ENCODE data around the gene TRAPPC10.

The TRAPPC10 gene

GRCh38 chr21:43976661-43977060 is 35.4 kb upstream of the TRAPPC10 start:
- Mint-ChIP-seq H3K27me3 (no peaks in the 10 kb centered on the region), H3K27ac (no peak overlapping the region)
- ATAC-seq = no peak

DNA sequence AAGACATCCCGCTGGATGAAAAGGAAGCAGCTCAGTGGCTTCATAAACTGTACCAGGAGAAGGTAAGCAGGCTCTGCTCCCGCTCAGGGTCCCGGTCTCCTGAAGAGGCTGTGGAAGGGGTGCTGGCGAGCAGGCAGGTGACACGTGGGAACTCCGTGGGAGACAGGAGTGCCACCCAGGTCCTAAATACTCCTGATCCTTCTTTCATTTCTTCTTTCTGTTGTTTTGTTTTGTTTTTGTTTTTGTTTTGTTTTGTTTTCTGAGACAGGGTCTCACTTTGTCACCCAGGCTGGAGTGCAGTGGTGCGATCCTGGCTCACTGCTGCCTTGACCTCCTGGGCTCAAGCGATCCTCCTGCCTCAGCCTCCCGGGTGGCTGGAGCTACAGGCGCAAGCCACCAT is 34.0 kb upstream of the TRAPPC10 start:
- H3K4me3 Mint-ChIP-seq = no peak overlapping the region
- ATAC-seq = no peak

More at GRCh38 chr21:43976661-43977060, 35.4 kb upstream of the TRAPPC10 start:
- H3K4me1 Mint-ChIP-seq = peaks cover 6% of the 10 kb centered on the region
- peaks cover 5% of the 10 kb centered on the region for H3K36me3 Mint-ChIP-seq (ENCODE audit: low read depth)
- H3K9me3 Mint-ChIP-seq = no peaks in the 10 kb centered on the region
- DNase-seq = no peak
- H3K4me3 Mint-ChIP-seq = no peak overlapping the region

DNA sequence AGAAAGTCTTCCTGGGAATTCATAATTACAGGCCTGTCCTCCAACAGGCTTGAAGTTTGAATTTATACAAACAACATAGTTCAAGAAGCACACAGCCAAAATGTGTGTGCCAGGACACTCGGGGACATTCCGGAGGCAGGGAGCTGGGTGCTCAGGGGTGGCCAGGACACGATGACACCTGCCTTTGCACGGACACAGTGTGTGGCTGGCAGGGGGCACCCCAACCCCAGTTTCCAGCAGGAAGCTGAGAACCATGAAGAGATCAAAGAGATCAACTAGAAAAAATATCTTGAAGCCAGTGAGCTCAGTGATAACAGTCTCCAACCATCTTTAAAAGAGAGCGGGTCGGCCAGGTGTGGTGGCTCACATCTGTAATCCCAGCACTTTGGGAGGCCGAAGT is 32.5 kb upstream of the TRAPPC10 start:
- Mint-ChIP-seq H3K4me1 (peaks cover 9% of the 10 kb centered on the region), H3K4me3 (no peak overlapping the region), H3K27ac (no peak overlapping the region), H3K9me3 (no peaks in the 10 kb centered on the region), H3K36me3 (ENCODE audit: low read depth) (peaks cover 3% of the 10 kb centered on the region), H3K27me3 (no peaks in the 10 kb centered on the region)
- ATAC-seq = no peak
- no peak for DNase-seq

More for the DNA sequence above, 34.0 kb upstream of the TRAPPC10 start:
- no peaks in the 10 kb centered on the region for H3K27me3 Mint-ChIP-seq
- H3K36me3 Mint-ChIP-seq (ENCODE audit: low read depth) = peaks cover 7% of the 10 kb centered on the region
- H3K27ac Mint-ChIP-seq = no peak overlapping the region
- DNase-seq = no peak
- no peaks in the 10 kb centered on the region for H3K9me3 Mint-ChIP-seq
- peaks cover 9% of the 10 kb centered on the region for H3K4me1 Mint-ChIP-seq

DNA sequence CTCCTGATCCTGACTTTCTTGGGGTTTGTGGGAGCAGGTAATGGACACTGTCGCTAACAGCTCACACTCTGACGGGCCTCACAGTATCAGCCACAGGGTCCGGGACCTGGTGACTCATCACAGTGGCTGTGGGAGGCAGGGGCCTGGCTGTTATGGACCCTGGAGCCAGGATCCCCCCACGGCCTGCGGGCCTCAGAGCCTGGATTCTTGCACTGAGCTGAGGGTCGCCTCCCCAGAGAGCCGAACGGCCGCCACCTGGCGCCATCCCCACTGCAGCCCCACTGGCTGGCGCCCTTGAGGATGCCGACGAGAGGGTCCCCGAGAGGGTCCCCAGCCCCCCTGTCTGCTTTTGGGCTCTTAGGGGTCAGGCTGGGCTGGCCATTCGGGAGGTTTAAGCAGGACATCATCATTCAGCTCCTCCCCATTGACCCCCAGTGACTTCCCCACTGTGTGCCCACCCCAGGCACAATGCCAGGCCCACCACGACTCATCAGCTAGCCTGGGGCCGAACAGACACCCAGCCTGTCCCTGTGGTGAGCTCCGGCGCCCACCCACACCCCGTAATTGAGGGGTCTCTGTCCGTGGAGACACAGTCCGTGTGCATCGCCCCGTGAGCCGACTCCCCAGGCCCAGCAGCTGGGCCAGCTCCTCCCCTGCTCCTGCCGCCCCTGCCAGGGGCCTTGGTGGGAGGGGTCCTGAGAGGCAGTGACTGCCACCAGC is 30.8 kb upstream of the TRAPPC10 start:
- H3K27ac Mint-ChIP-seq = no peak overlapping the region

GRCh38 chr21:43981871-43982210 is 30.3 kb upstream of the TRAPPC10 start:
- H3K36me3 Mint-ChIP-seq (ENCODE audit: low read depth) = peaks cover 3% of the 10 kb centered on the region
- H3K4me3 Mint-ChIP-seq = no peak overlapping the region
- ATAC-seq (no peak), DNase-seq (no peak)
- no peaks in the 10 kb centered on the region for H3K9me3 Mint-ChIP-seq
- H3K27ac Mint-ChIP-seq = no peak overlapping the region
- no peaks in the 10 kb centered on the region for H3K27me3 Mint-ChIP-seq
- H3K4me1 Mint-ChIP-seq = peaks cover 17% of the 10 kb centered on the region

More for the DNA sequence above, 30.8 kb upstream of the TRAPPC10 start:
- ATAC-seq = no peak
- H3K9me3 Mint-ChIP-seq = no peaks in the 10 kb centered on the region
- peaks cover 14% of the 10 kb centered on the region for H3K4me1 Mint-ChIP-seq
- H3K27me3 Mint-ChIP-seq = no peaks in the 10 kb centered on the region
- no peak for DNase-seq
- peaks cover 3% of the 10 kb centered on the region for H3K36me3 Mint-ChIP-seq (ENCODE audit: low read depth)
- no peak overlapping the region for H3K4me3 Mint-ChIP-seq

- no peaks in the 10 kb centered on the region for H3K9me3 Mint-ChIP-seq
- H3K27me3 Mint-ChIP-seq = no peaks in the 10 kb centered on the region
- no peak overlapping the region for H3K27ac Mint-ChIP-seq
- peaks cover 17% of the 10 kb centered on the region for H3K4me1 Mint-ChIP-seq
- no peak overlapping the region for H3K4me3 Mint-ChIP-seq
- DNase-seq = no peak
- peaks cover 3% of the 10 kb centered on the region for H3K36me3 Mint-ChIP-seq (ENCODE audit: low read depth)
- ATAC-seq = no peak
Observed at GRCh38 chr21:43982489-43983078, 29.5 kb upstream of the TRAPPC10 start.

DNA sequence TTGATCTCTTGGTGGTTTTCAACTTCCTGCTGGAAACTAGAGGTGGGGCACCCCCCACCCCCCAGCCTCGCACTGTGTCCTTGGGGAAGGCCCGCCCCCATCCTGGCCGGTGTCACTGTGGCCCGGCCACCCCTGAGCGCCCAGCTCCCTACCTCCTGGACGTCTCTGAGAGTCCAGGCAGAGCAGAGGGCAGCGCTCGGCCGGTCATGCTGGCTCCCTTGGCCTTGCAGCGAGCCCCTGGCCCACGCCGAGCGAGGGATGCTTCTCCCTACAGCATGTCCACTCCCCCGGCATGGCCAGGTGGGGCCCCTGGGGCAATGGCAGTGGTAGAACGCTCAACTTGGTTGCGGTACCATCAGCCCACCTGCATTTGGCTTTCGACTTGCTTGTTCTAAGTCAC is 28.7 kb upstream of the TRAPPC10 start:
- H3K27ac Mint-ChIP-seq = no peak overlapping the region
- no peaks in the 10 kb centered on the region for H3K9me3 Mint-ChIP-seq
- H3K4me3 Mint-ChIP-seq = no peak overlapping the region
- DNase-seq = no peak
- ATAC-seq = no peak
- peaks cover 3% of the 10 kb centered on the region for H3K36me3 Mint-ChIP-seq (ENCODE audit: low read depth)
- H3K27me3 Mint-ChIP-seq = no peaks in the 10 kb centered on the region
- peaks cover 17% of the 10 kb centered on the region for H3K4me1 Mint-ChIP-seq

- no peak for ATAC-seq
- Mint-ChIP-seq H3K9me3 (no peaks in the 10 kb centered on the region), H3K36me3 (ENCODE audit: low read depth) (peaks cover 3% of the 10 kb centered on the region), H3K4me1 (peaks cover 17% of the 10 kb centered on the region), H3K27ac (no peak overlapping the region), H3K4me3 (no peak overlapping the region), H3K27me3 (no peaks in the 10 kb centered on the region)
- no peak for DNase-seq
Observed at GRCh38 chr21:43983860-43984420, 28.2 kb upstream of the TRAPPC10 start.

DNA sequence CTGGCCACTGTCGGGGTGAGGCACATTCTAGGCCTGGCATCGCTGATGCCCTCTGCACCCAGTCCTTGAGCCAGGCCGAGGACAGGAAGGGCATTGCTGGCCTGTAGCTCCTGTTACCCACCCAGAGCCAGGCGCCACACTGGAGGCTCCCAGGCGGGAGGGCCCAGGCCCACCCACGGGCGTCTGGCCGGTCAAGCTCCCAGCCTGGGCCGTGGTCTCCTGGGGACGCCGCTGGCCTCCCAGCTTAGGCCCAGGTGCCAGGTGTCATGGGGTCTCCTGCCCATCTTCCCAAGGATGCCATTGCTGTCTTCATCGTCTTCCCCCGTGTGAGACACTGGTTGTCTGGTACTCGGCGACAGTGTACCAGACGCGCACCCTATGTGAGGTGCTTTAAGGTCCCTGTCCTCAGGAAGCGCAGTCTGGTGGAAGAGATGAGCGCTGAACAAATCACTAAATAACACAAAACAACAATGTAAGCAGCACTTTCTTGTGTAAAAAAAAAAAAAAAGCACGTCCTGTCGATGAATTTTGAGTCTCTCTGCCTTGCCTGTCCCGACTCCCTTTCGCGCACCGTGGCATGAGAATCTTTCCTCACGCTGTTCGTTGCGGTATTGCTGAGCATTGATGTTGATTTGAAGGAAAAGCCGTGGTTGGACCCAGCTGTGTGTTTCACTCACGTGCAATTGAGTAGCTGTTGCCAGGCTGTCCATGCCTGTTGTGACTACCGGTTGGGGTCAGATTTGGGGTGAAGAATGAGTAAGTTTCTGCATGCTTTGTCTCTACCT is 27.0 kb upstream of the TRAPPC10 start:
- Mint-ChIP-seq H3K9me3 (no peaks in the 10 kb centered on the region), H3K27me3 (no peaks in the 10 kb centered on the region), H3K36me3 (ENCODE audit: low read depth) (peaks cover 3% of the 10 kb centered on the region), H3K27ac (no peak overlapping the region), H3K4me1 (peaks cover 17% of the 10 kb centered on the region), H3K4me3 (no peak overlapping the region)
- no peak for ATAC-seq
- no peak for DNase-seq

DNA sequence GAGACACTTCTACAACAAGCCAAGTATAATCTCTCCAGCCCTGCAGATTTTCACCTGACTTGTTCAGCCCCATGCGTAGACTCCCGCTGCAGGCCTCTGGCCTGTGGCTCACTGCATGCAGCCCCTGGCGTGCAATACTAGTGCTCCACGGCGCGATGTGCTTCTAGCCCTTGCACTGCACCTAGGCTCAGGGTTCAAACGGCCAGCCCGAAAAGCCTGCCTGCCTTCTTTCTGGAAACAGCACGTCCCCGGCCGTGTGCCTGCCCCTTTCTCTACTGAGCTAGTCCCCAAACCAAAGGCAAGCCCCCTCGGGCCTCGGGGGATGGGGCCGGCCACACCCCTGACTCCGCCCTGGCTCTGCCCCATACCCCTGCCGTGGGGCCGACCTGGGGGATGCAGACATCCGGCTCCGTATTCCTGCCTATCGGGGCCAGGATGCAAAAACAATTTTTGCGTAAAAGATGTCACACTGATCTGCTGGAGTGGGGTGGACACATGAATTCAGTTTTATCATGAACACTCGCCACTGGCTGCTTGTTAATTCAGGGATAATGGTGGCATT is 26.3 kb upstream of the TRAPPC10 start:
- no peak overlapping the region for H3K27ac Mint-ChIP-seq
- no peak overlapping the region for H3K4me3 Mint-ChIP-seq
- peaks cover 17% of the 10 kb centered on the region for H3K4me1 Mint-ChIP-seq
- H3K36me3 Mint-ChIP-seq (ENCODE audit: low read depth) = peaks cover 3% of the 10 kb centered on the region
- H3K9me3 Mint-ChIP-seq = no peaks in the 10 kb centered on the region
- H3K27me3 Mint-ChIP-seq = no peaks in the 10 kb centered on the region
- DNase-seq (peak; percentile 15), ATAC-seq (no peak)

DNA sequence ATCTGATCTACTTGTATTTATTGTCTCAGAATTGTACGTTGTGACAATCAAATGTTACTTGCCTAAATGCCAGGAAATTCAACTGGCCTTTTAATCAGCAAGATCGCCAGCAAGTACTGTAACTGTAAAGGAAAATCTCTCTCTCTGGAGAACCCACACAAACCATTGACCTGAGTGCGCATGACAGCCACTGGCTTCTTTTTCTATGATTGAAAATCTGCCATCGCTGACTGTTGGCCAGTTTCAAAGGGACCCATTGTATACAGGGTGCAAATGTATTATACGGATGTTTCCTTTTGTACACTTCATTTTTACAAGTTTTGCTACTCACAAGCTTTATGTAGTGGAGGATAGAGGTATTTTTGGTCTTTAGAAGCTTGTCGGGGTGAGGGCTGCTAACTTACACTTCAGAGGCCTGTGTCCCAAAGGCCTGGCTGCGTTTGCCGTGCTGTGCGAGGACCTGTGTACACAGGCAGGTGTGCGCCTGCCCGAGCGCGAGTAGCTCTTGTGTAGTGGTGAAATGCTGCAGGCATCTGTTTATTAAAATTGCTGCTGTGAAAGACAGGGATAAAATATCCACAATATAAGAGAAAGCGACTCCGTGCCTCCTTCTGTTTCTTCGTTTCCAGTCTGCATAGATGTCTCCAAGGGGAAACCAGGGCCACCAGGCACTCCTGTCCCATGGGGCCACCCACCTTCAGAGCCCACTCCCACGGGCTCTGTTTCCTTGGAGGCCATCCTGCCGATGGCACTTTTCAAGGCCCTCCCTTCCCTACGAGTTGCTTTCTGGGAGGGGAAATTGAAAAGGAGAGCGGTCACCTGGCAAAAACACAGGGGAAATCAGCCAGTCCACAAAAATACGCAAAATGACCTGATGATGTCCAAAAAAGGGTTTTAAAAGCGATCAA is 25.3 kb upstream of the TRAPPC10 start:
- Mint-ChIP-seq H3K27ac (no peak overlapping the region), H3K4me3 (no peak overlapping the region), H3K27me3 (no peaks in the 10 kb centered on the region), H3K36me3 (ENCODE audit: low read depth) (peaks cover 3% of the 10 kb centered on the region), H3K9me3 (no peaks in the 10 kb centered on the region), H3K4me1 (peaks cover 17% of the 10 kb centered on the region)
- ATAC-seq (no peak), DNase-seq (no peak)

DNA sequence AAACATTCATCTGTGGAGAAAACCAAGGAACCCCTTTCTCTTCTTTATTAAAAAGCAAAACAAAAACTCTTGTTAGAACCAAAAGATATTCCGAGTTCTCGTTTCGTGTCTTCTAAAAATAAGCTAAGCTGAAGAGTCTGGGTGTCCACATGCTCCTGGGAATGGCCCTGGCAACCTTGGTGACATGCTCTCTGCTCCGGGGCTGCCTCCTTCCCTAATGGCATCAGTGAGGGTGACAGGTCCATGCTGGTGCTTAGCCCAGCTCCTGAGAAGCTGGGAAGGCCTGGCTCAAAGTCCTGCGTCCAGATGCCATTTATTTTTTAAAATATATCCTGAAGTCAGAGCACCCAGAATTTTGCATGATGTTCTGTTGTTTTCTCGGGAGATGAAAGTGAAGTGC is 24.6 kb upstream of the TRAPPC10 start:
- no peak overlapping the region for H3K4me3 Mint-ChIP-seq
- H3K4me1 Mint-ChIP-seq = peaks cover 16% of the 10 kb centered on the region
- ATAC-seq = no peak

GRCh38 chr21:43988016-43988415 is 24.1 kb upstream of the TRAPPC10 start:
- H3K27ac Mint-ChIP-seq = no peak overlapping the region

More for the DNA sequence above, 24.6 kb upstream of the TRAPPC10 start:
- no peak for DNase-seq
- Mint-ChIP-seq H3K27me3 (no peaks in the 10 kb centered on the region), H3K9me3 (no peaks in the 10 kb centered on the region), H3K27ac (no peak overlapping the region), H3K36me3 (ENCODE audit: low read depth) (no peaks in the 10 kb centered on the region)

More at GRCh38 chr21:43988016-43988415, 24.1 kb upstream of the TRAPPC10 start:
- Mint-ChIP-seq H3K4me1 (peaks cover 14% of the 10 kb centered on the region), H3K36me3 (ENCODE audit: low read depth) (no peaks in the 10 kb centered on the region), H3K9me3 (no peaks in the 10 kb centered on the region), H3K27me3 (no peaks in the 10 kb centered on the region), H3K4me3 (no peak overlapping the region)
- DNase-seq = no peak
- no peak for ATAC-seq

Data from activated naive CD8-positive, alpha-beta T cell treated with anti-CD3 and anti-CD28 coated beads, Interleukin-2, amount 50 U/mL, for 24 hours (primary cell).